DND-41 (cell line): ENCODE measurements around the gene APIP.

Experiments used
- CTCF ChIP-seq: IDR thresholded peaks from 2 replicates; pipeline ENCODE4 v1.5.1; 2012; ENCODE audit warnings: borderline replicate concordance, low read length, moderate library complexity, mild to moderate bottlenecking; ENCODE audit not compliant: poor library complexity, severe bottlenecking; ENCODE audit errors: extremely low read depth
- EZH2 ChIP-seq: IDR thresholded peaks from 3 replicates; pipeline ENCODE4 v1.6.1; 2012; ENCODE audit warnings: borderline replicate concordance, low read depth, mild to moderate bottlenecking, moderate library complexity, low read length, inconsistent platforms; ENCODE audit not compliant: severe bottlenecking

GRCh38 chr11:34948696-34949095 lies 32.5 kb upstream of the APIP start:
- TF ChIP-seq CTCF (no peak), EZH2 (no peak)
